HS-5 (cell line): ENCODE measurements around the gene NHS.
A peak's percentile ranks its signal among the peaks of the same experiment; 100 is the strongest.

ENCODE experiments used
- DNase-seq: peaks from one replicate; pipeline ENCODE4 v3.0.0-alpha.2; 2012; ENCODE audit warnings: low read depth

Gene NHS

GRCh38 chrX:17448188-17448587, 73.2 kb downstream of the NHS start:
- DNase-seq, result no peak

GRCh38 chrX:17449866-17450265, 74.9 kb downstream of the NHS start:
- no peak for DNase-seq

GRCh38 chrX:17453788-17454187, 78.8 kb downstream of the NHS start:
- DNase-seq, result no peak

- DNase-seq, result no peak
Observed at GRCh38 chrX:17456526-17456925, 81.5 kb downstream of the NHS start.

GRCh38 chrX:17459008-17459611, 84.1 kb downstream of the NHS start:
- DNase-seq, result no peak

GRCh38 chrX:17459661-17460060, 84.7 kb downstream of the NHS start:
- no peak for DNase-seq

- no peak for DNase-seq
Observed at GRCh38 chrX:17462881-17463280, 87.9 kb downstream of the NHS start.

GRCh38 chrX:17464194-17464593, 89.2 kb downstream of the NHS start:
- DNase-seq, result no peak

GRCh38 chrX:17465201-17465600, 90.2 kb downstream of the NHS start:
- no peak for DNase-seq

GRCh38 chrX:17465802-17466201, 90.8 kb downstream of the NHS start:
- no peak for DNase-seq

GRCh38 chrX:17470136-17470535, 95.1 kb downstream of the NHS start:
- DNase-seq, result no peak

GRCh38 chrX:17471121-17471520, 96.1 kb downstream of the NHS start:
- no peak for DNase-seq

GRCh38 chrX:17471861-17472260, 96.9 kb downstream of the NHS start:
- DNase-seq, result no peak

- DNase-seq, result no peak
Observed at GRCh38 chrX:17472424-17472823, 97.4 kb downstream of the NHS start.

GRCh38 chrX:17473021-17473420, 98.0 kb downstream of the NHS start:
- no peak for DNase-seq

GRCh38 chrX:17474892-17475291, 99.9 kb downstream of the NHS start:
- peak; percentile 49 for DNase-seq

GRCh38 chrX:17475449-17476217, 100.6 kb downstream of the NHS start:
- DNase-seq, result no peak

GRCh38 chrX:17476411-17476810, 101.4 kb downstream of the NHS start:
- no peak for DNase-seq

GRCh38 chrX:17481086-17481485, 106.1 kb downstream of the NHS start:
- no peak for DNase-seq

- DNase-seq, result no peak
Observed at GRCh38 chrX:17484592-17484991, 109.6 kb downstream of the NHS start.

- DNase-seq, result no peak
Observed at GRCh38 chrX:17485391-17485790, 110.4 kb downstream of the NHS start.

GRCh38 chrX:17488036-17488435, 113.0 kb downstream of the NHS start:
- DNase-seq, result no peak

- no peak for DNase-seq
Observed at GRCh38 chrX:17494216-17494615, 119.2 kb downstream of the NHS start.

- DNase-seq, result no peak
Observed at GRCh38 chrX:17495052-17495451, 120.1 kb downstream of the NHS start.
